ENCODE results near the gene CUTA.

CUTA gene

DNA sequence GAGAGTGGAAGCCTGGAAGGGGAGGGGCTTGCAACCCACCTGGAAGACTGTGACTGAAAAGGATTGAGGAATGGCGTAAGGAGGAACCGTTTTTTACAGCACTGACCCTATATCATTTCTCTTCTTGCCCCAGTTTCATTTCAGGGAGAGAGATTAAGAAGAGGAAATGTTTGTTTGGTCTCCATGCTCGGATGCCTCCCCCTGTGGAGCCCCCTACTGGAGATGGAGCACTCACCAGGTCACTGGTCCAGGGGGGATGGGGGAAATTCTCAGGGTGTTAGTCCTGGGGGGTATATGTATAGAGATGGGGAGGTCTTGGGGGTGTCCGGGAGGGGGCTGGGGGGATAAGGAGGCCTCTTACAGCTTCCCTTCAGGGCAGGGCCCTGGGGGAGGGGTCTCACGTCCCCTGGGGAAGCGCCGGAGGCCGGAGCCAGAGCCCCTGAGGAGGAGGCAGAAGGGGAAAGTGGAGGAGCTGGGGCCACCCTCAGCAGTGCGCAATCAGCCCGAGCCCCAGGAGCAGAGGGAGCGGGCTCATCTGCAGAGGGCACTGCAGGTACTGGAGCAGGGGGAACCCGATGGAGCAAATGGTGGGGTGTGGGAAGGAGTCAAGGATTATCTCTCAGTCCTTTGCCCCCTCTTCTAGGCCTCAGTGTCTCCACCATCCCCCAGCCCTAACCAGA is 3.2 kb downstream of the CUTA start:
- Histone ChIP-seq H3K27me3 (ENCODE audit: insufficient read depth, low read length, poor library complexity) (no peaks in the 10 kb centered on the region), H3K56ac (ENCODE audit: low read length) (no peak overlapping the region), H2AK5ac (ENCODE audit: low read length) (no peak overlapping the region), H2BK5ac (ENCODE audit: low read length) (no peak overlapping the region), H4K8ac (ENCODE audit: low read depth, low read length) (no peak overlapping the region), H3K18ac (ENCODE audit: low read length) (no peak overlapping the region), H4K5ac (ENCODE audit: low read length) (no peak overlapping the region), H3K4me3 (ENCODE audit: low read length) (no peak overlapping the region), H3K9ac (ENCODE audit: low read length) (no peak overlapping the region), H2BK15ac (replicated peaks; ENCODE audit: low read depth) (no peak overlapping the region), H3K27ac (ENCODE audit: low read depth, low read length) (no peak overlapping the region), H3K79me2 (ENCODE audit: control insufficient read depth, insufficient read depth, low read length) (peaks cover 23% of the 10 kb centered on the region), H3K36me3 (ENCODE audit: control insufficient read depth, insufficient read depth, low read length) (peaks cover 3% of the 10 kb centered on the region), H3K23ac (ENCODE audit: low read length) (no peak overlapping the region), H3K4me2 (ENCODE audit: low read length) (no peak overlapping the region), H3K79me1 (ENCODE audit: low read length) (peaks cover 16% of the 10 kb centered on the region), H3K4me1 (ENCODE audit: control insufficient read depth, low read depth, low read length) (peaks cover 7% of the 10 kb centered on the region), H2BK120ac (ENCODE audit: low read depth, low read length) (no peak overlapping the region), H3K4ac (ENCODE audit: low read depth, low read length) (no peak overlapping the region)
- DNase-seq: peak; percentile 45
- WGBS (ENCODE audit: extremely low coverage, insufficient coverage, low lambda C conversion rate): no CpG with 5 or more reads among the region's 12 CpGs

DNA sequence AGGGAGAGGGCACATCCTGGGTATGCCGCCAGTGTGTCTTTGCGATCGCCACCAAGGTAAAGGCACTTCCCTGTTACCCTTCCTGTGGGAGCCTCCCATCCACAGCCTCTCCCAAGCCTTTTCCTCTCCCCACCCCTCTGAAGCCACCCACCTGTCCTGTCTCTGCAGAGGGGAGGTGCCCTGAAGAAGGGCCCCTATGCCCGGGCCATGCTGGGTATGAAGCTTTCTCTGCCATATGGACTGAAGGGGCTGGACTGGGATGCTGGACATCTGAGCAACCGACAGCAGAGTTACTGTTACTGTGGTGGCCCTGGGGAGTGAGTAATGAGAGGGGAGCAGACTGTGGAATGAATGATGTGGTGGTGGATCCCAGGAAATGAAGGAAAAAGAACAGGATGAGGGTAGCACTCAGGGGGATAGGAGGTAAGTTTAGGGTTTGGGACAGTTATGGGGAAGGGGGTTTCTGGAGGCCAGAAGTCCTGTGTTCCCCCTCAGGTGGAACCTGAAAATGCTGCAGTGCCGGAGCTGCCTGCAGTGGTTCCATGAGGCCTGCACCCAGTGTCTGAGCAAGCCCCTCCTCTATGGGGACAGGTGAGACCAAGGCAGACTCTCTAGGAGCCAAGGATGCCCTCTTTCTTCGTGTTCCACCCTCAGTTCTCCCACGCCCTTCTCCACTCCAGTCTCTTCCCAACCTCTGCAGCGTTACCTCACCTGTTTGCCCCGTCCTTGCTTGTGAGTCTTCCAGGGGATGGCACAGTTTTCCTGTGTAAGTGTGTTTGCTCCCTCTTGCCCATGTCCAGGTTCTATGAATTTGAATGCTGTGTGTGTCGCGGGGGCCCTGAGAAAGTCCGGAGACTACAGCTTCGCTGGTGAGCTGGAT is 4.4 kb downstream of the CUTA start:
- peaks cover 23% of the 10 kb centered on the region for H3K79me2 ChIP-seq (ENCODE audit: control insufficient read depth, insufficient read depth, low read length)
- no peak overlapping the region for H3K4me3 ChIP-seq (ENCODE audit: low read length)
- no CpG with 5 or more reads among the region's 14 CpGs for WGBS (ENCODE audit: extremely low coverage, insufficient coverage, low lambda C conversion rate)
- H3K18ac ChIP-seq (ENCODE audit: low read length): no peak overlapping the region
- no peak for DNase-seq
- no peak overlapping the region for H2BK15ac ChIP-seq (replicated peaks; ENCODE audit: low read depth)
- H3K9ac ChIP-seq (ENCODE audit: low read length): no peak overlapping the region
- H3K27ac ChIP-seq (ENCODE audit: low read depth, low read length): no peak overlapping the region
- H3K4ac ChIP-seq (ENCODE audit: low read depth, low read length): no peak overlapping the region
- H2BK5ac ChIP-seq (ENCODE audit: low read length): no peak overlapping the region
- H4K5ac ChIP-seq (ENCODE audit: low read length): no peak overlapping the region
- H3K27me3 ChIP-seq (ENCODE audit: insufficient read depth, low read length, poor library complexity): no peaks in the 10 kb centered on the region
- peak overlapping the region; percentile 34 for H3K23ac ChIP-seq (ENCODE audit: low read length)
- H3K4me2 ChIP-seq (ENCODE audit: low read length): no peak overlapping the region
- H2BK120ac ChIP-seq (ENCODE audit: low read depth, low read length): no peak overlapping the region
- peaks cover under 1% of the 10 kb centered on the region for H3K4me1 ChIP-seq (ENCODE audit: control insufficient read depth, low read depth, low read length)
- H3K56ac ChIP-seq (ENCODE audit: low read length): no peak overlapping the region
- no peak overlapping the region for H2AK5ac ChIP-seq (ENCODE audit: low read length)
- no peak overlapping the region for H4K8ac ChIP-seq (ENCODE audit: low read depth, low read length)
- peaks cover 3% of the 10 kb centered on the region for H3K36me3 ChIP-seq (ENCODE audit: control insufficient read depth, insufficient read depth, low read length)
- peaks cover 16% of the 10 kb centered on the region for H3K79me1 ChIP-seq (ENCODE audit: low read length)

DNA sequence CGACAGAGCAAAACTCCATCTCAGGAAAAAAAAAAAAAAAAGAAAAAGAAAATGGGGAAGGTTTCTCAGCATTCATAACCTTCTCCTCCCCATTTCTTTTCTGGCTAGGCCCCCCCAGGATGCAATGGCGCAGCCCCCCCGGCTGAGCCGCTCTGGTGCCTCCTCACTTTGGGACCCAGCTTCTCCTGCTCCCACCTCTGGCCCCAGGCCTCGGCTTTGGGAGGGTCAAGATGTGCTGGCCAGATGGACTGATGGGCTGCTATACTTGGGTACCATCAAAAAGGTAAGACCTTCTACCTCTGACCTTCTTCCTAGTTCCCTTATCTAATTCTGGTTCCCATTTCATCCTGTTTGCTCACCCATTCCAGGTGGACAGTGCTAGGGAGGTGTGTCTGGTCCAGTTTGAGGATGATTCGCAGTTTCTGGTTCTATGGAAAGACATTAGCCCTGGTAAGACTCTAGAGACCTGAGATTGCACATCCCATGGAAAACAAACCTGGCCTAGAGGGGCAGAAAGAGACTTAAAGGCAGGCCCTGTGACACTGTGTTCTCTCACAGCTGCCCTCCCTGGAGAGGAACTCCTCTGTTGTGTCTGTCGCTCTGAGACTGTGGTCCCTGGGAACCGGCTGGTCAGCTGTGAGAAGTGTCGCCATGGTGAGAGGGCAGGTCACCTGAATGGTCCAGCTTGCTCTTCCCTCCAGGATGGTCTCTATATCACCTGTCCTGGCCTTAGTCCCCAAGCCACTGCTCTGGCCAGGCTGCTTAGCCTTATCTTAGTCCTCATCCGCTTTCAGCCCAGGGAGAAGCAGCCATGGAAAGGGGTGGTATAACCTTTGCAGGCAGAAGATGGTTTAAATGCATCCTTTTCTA is 5.5 kb downstream of the CUTA start:
- no peak overlapping the region for H3K4me3 ChIP-seq (ENCODE audit: low read length)
- no peaks in the 10 kb centered on the region for H3K4me1 ChIP-seq (ENCODE audit: control insufficient read depth, low read depth, low read length)
- no peak overlapping the region for H3K9ac ChIP-seq (ENCODE audit: low read length)
- H4K8ac ChIP-seq (ENCODE audit: low read depth, low read length): no peak overlapping the region
- no peak overlapping the region for H2AK5ac ChIP-seq (ENCODE audit: low read length)
- DNase-seq: no peak
- no peak overlapping the region for H4K5ac ChIP-seq (ENCODE audit: low read length)
- no peak overlapping the region for H3K27ac ChIP-seq (ENCODE audit: low read depth, low read length)
- H3K27me3 ChIP-seq (ENCODE audit: insufficient read depth, low read length, poor library complexity): no peaks in the 10 kb centered on the region
- no peak overlapping the region for H2BK15ac ChIP-seq (replicated peaks; ENCODE audit: low read depth)
- no peak overlapping the region for H3K4ac ChIP-seq (ENCODE audit: low read depth, low read length)
- WGBS (ENCODE audit: extremely low coverage, insufficient coverage, low lambda C conversion rate): no CpG with 5 or more reads among the region's 10 CpGs
- no peak overlapping the region for H2BK120ac ChIP-seq (ENCODE audit: low read depth, low read length)
- H3K18ac ChIP-seq (ENCODE audit: low read length): no peak overlapping the region
- no peak overlapping the region for H3K56ac ChIP-seq (ENCODE audit: low read length)
- peaks cover 16% of the 10 kb centered on the region for H3K79me1 ChIP-seq (ENCODE audit: low read length)
- H2BK5ac ChIP-seq (ENCODE audit: low read length): no peak overlapping the region
- H3K79me2 ChIP-seq (ENCODE audit: control insufficient read depth, insufficient read depth, low read length): peaks cover 22% of the 10 kb centered on the region
- H3K36me3 ChIP-seq (ENCODE audit: control insufficient read depth, insufficient read depth, low read length): peaks cover 3% of the 10 kb centered on the region
- no peak overlapping the region for H3K23ac ChIP-seq (ENCODE audit: low read length)
- H3K4me2 ChIP-seq (ENCODE audit: low read length): no peak overlapping the region

DNA sequence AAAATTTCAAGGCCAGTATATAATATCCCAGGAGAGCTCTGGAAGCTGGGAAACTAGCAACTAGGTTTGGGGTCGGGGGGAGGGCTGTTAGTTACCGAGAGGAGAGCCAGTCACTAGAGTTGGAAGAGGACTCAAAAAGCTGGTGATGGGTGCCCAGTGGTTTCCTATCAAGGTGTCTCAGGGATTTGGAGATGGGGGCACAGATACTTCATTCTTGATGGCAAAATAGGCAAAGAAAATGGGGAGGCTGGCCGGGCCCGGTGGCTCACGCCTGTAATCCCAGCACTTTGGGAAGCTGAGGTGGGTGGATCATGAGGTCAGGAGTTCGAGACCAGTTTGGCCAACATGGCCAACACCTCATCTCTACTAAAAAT is 6.3 kb downstream of the CUTA start:
- no CpG with 5 or more reads among the region's 6 CpGs for WGBS (ENCODE audit: extremely low coverage, insufficient coverage, low lambda C conversion rate)
- Histone ChIP-seq H3K4me2 (ENCODE audit: low read length) (peak overlapping the region; percentile 90), H3K4ac (ENCODE audit: low read depth, low read length) (no peak overlapping the region), H3K36me3 (ENCODE audit: control insufficient read depth, insufficient read depth, low read length) (peaks cover 5% of the 10 kb centered on the region), H3K9ac (ENCODE audit: low read length) (peak overlapping the region; percentile 78), H4K5ac (ENCODE audit: low read length) (no peak overlapping the region), H2BK5ac (ENCODE audit: low read length) (no peak overlapping the region), H3K56ac (ENCODE audit: low read length) (peak overlapping the region; percentile 87), H3K4me1 (ENCODE audit: control insufficient read depth, low read depth, low read length) (no peaks in the 10 kb centered on the region), H2BK120ac (ENCODE audit: low read depth, low read length) (no peak overlapping the region), H2BK15ac (replicated peaks; ENCODE audit: low read depth) (no peak overlapping the region), H3K79me2 (ENCODE audit: control insufficient read depth, insufficient read depth, low read length) (peaks cover 14% of the 10 kb centered on the region), H2AK5ac (ENCODE audit: low read length) (no peak overlapping the region), H3K18ac (ENCODE audit: low read length) (no peak overlapping the region), H3K79me1 (ENCODE audit: low read length) (peaks cover 13% of the 10 kb centered on the region), H3K27ac (ENCODE audit: low read depth, low read length) (no peak overlapping the region), H3K4me3 (ENCODE audit: low read length) (peak overlapping the region; percentile 75), H3K27me3 (ENCODE audit: insufficient read depth, low read length, poor library complexity) (no peaks in the 10 kb centered on the region), H4K8ac (ENCODE audit: low read depth, low read length) (no peak overlapping the region), H3K23ac (ENCODE audit: low read length) (no peak overlapping the region)
- DNase-seq: no peak

DNA sequence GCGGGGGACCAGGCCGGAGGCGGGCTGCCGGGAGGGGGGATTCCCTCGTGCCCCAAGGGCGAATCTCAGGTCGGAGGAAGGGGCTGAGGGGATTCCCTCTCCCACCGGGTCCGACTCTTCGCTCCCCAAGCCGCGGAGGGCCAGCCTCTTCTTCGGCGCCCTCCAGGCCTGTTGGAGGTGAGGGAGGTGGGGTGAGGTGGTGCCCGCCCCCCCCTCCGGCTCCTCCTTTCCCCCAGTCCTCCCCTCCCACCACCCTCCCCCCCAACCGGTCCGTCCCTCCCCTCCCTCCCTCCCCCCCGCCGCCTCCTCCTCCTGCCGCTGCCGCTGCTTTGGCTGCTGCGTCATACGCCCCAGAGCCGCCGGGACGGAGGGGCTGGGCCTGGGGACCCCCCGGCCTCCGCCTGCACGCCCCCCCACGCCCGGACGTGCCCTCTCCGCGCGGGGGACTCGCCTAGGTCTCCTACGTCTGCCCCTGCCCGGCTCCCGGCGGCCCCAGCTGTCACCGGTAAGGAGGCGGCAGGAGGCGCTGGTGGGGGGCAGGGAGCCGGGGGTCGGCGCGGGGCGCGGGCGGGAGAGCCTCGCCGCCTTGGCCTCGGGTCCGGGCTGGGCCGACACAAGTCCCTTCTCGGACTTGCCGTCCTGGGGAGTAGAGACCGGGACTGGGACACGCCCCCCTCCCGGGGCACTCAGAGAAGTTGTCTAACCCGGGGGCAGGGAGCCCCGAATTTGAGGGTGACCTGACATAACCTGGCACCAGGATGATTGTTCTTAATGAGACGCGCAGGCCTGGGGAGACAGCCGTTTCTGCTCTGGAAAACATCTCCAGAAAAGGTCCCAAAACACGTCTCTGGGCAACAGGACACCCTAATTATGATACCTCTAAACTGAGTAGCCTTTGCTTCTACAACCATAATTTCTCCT is 6.9 kb downstream of the CUTA start, which contains the start of gene PHF1:
Gene PHF1, plus strand, starts transcription at position 304 of the 921 bp plus-strand sequence. CDS start 1,250 bp downstream, outside the sequence.
- Histone ChIP-seq H2AK5ac (ENCODE audit: low read length) (no peak within 1 kb of the TSS), H2BK15ac (replicated peaks; ENCODE audit: low read depth) (no peak within 1 kb of the TSS), H3K9ac (ENCODE audit: low read length) (peak within 1 kb of the TSS; percentile 81), H3K79me2 (ENCODE audit: control insufficient read depth, insufficient read depth, low read length) (peaks cover 9% of the 10 kb centered on the region), H3K18ac (ENCODE audit: low read length) (peak within 1 kb of the TSS; percentile 93), H4K5ac (ENCODE audit: low read length) (no peak within 1 kb of the TSS), H3K4ac (ENCODE audit: low read depth, low read length) (peak within 1 kb of the TSS; percentile 93), H2BK120ac (ENCODE audit: low read depth, low read length) (peak within 1 kb of the TSS; percentile 48), H3K79me1 (ENCODE audit: low read length) (peaks cover 11% of the 10 kb centered on the region), H2BK5ac (ENCODE audit: low read length) (peak within 1 kb of the TSS; percentile 92), H3K36me3 (ENCODE audit: control insufficient read depth, insufficient read depth, low read length) (peaks cover 11% of the 10 kb centered on the region), H3K4me1 (ENCODE audit: control insufficient read depth, low read depth, low read length) (no peaks in the 10 kb centered on the region), H3K56ac (ENCODE audit: low read length) (peak within 1 kb of the TSS; percentile 95), H4K8ac (ENCODE audit: low read depth, low read length) (no peak within 1 kb of the TSS), H3K23ac (ENCODE audit: low read length) (peak within 1 kb of the TSS; percentile 66), H3K4me2 (ENCODE audit: low read length) (peak within 1 kb of the TSS; percentile 90), H3K4me3 (ENCODE audit: low read length) (peak within 1 kb of the TSS; percentile 75), H3K27ac (ENCODE audit: low read depth, low read length) (peak within 1 kb of the TSS; percentile 90), H3K27me3 (ENCODE audit: insufficient read depth, low read length, poor library complexity) (no peaks in the 10 kb centered on the region)
- DNase-seq: no peak
- no CpG with 5 or more reads among the region's 67 CpGs for WGBS (ENCODE audit: extremely low coverage, insufficient coverage, low lambda C conversion rate)

Measured in mesendoderm (in vitro differentiated cells).